Gastroesophageal sphincter (tissue), 4 donors: ENCODE data around the gene CCL4L2. TPM values are rescaled to one million over a fixed set of nuclear protein-coding genes. Genes with fewer than 3 reads are reported as not detected.
"Not testable (repeated sequence)": the region's sequence is repeated elsewhere in the genome, so short reads cannot be mapped to it uniquely, and the experiment has no call there.

Source experiments
- ATAC-seq: fragments of 150-250 bp; one replicate; pipeline ENCODE4 v1.9.1; 2016; ENCODE audit warnings: mild to moderate bottlenecking, moderate library complexity
- H3K27ac ChIP-seq, 4 donors: fragments of 200-600 bp; sonication (generic) in 3 of 4; 1 replicate in 3 of 4; 2 replicates in 1 of 4; pipeline ENCODE4 v1.5.1; 2016 to 2019
- H3K27me3 ChIP-seq: fragments of 200-600 bp; sonication (generic); one replicate; pipeline ENCODE4 v1.5.1; 2019
- H3K36me3 ChIP-seq, 2 donors: fragments of 200-600 bp; sonication (generic); one replicate each; pipeline ENCODE4 v1.5.1; 2019; ENCODE audit warnings: control low read depth in 1 of 2
- H3K4me1 ChIP-seq, 3 donors: fragments of 200-600 bp; sonication (generic); 1 replicate in 2 of 3; 2 replicates in 1 of 3; pipeline ENCODE4 v1.5.1; 2016 to 2019; ENCODE audit warnings: control low read depth in 2 of 3
- H3K4me3 ChIP-seq, 2 donors: fragments of 200-600 bp; sonication (generic); one replicate each; pipeline ENCODE4 v1.5.1; 2019; ENCODE audit warnings: mild to moderate bottlenecking in 1 of 2, moderate library complexity in 1 of 2
- H3K9me3 ChIP-seq, 3 donors: fragments of 200-600 bp; sonication (generic); one replicate each; pipeline ENCODE4 v1.5.1; 2017 to 2019; ENCODE audit warnings: control low read depth in 2 of 3
- EP300 ChIP-seq: sonication (generic); formaldehyde crosslinking; IDR thresholded peaks from one replicate; pipeline ENCODE4 v1.6.1; 2017; ENCODE audit warnings: antibody characterized with exemption, mild to moderate bottlenecking
- POLR2A ChIP-seq, 2 donors: fragments of 450-650 bp; IDR thresholded peaks; one replicate each; pipeline ENCODE4 v1.6.1; 2017; ENCODE audit warnings: antibody characterized with exemption in 2 of 2, mild to moderate bottlenecking in 2 of 2, moderate library complexity in 1 of 2
- POLR2AphosphoS5 ChIP-seq: sonication (generic); formaldehyde crosslinking; IDR thresholded peaks from one replicate; pipeline ENCODE4 v1.6.1; 2017; ENCODE audit warnings: antibody characterized with exemption
- WGBS, 2 donors: methylation state at CpG; one replicate each; pipeline ENCODE4 v1.1.5; 2018; ENCODE audit warnings: low coverage in 1 of 2; 5-methylcytosine and 5-hydroxymethylcytosine counted together
- total RNA-seq, 4 donors: library from RNA; depleted of rRNA; stranded (reverse); fragments of >200 nt; gene quantifications; one replicate each; pipeline ENCODE4 v1.1.0, GENCODE V29; 2016
- TF ChIP-seq, protein P1 (sequence below), 4 experiments: fragments of 200-600 bp in 2 of 4; fragments of 450-650 bp in 2 of 4; sonication (generic) in 1 of 4; IDR thresholded peaks; one replicate each; pipeline ENCODE4 v1.5.1; 2017 to 2019; ENCODE audit warnings: antibody characterized with exemption in 4 of 4, mild to moderate bottlenecking in 2 of 4, moderate library complexity in 2 of 4

CCL4L2 gene
- total RNA-seq, 4 donors from 2014 or later, result 0.69 TPM; not detected in 3

GRCh38 chr17:36184023-36184765, 26.7 kb upstream of the CCL4L2 start:
- Histone ChIP-seq H3K27me3 (peaks cover 35% of the 10 kb centered on the region), H3K4me1 (peaks cover 0 to 23% (median 7%) of the 10 kb centered on the region in 3 donors), H3K27ac (peak overlapping the region in 1 of 4 donors; percentile 72), H3K4me3 (peak overlapping the region in 1 of 2 donors; percentile 56), H3K9me3 (no peaks in the 10 kb centered on the region), H3K36me3 (no peaks in the 10 kb centered on the region)
- TF ChIP-seq EP300 (no peak), POLR2A (IDR thresholded peaks at IDR 0.05) (no peak), POLR2AphosphoS5 (no peak)
- TF ChIP-seq, protein P1, sequence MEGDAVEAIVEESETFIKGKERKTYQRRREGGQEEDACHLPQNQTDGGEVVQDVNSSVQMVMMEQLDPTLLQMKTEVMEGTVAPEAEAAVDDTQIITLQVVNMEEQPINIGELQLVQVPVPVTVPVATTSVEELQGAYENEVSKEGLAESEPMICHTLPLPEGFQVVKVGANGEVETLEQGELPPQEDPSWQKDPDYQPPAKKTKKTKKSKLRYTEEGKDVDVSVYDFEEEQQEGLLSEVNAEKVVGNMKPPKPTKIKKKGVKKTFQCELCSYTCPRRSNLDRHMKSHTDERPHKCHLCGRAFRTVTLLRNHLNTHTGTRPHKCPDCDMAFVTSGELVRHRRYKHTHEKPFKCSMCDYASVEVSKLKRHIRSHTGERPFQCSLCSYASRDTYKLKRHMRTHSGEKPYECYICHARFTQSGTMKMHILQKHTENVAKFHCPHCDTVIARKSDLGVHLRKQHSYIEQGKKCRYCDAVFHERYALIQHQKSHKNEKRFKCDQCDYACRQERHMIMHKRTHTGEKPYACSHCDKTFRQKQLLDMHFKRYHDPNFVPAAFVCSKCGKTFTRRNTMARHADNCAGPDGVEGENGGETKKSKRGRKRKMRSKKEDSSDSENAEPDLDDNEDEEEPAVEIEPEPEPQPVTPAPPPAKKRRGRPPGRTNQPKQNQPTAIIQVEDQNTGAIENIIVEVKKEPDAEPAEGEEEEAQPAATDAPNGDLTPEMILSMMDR (IDR thresholded peaks at IDR 0.05), result no peak
- WGBS, 2 donors, result 86 to 90% methylated on average over 1 to 6 of the region's 12 CpGs
- no peak for ATAC-seq

- 28 to 52% methylated on average over 2 of the region's 2 CpGs for WGBS, 2 donors
Measured at GRCh38 chr17:36185416-36185815, 25.4 kb upstream of the CCL4L2 start.

DNA sequence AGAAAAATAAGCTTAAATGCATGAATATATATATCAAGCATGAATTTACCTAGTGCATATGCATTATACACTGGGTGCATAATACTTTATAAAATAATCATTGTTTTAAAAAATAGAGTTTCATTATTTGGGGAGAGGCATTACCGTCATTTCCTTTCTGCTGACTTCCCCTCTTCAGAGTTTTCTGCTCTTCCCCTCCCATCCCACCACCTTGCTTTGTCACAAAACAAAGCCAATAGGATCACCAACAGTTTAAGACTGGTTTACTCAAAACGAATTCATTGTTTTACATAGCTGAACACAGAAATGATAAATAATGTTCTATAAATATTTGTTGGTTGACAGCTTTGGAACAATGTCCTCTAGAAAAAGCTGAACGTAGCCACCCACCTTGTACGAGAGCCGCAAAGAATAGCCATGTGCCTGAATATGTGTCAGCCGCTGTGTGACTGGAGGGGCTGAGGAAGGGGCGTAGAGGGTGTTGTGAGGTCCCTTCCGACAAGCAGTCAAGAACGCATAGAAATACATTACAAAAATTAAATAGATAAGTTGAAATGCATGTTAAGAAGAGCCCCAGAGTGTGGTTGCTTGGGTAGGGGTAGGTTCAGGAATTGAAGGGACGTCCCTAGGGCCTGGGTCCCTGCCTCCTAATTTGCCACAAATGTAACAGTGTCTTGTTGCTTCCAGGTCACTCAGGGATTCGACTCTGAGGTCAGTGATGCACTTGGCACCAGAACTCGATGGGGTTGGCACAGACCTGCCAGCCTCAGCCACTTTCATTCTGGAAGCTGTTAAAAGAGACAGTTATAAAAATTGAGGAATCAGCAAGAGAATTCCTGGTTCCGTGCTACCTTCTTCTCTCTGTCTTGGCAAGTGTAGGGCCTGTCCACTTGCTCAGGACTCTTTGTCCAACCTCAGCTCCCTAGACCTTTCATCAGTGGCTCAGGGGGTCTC, 23.8 kb upstream of the CCL4L2 start:
- Histone ChIP-seq H3K4me1 (peaks cover 0 to 21% (median 7%) of the 10 kb centered on the region in 3 donors), H3K27ac (peak overlapping the region in 1 of 4 donors; percentile 14), H3K27me3 (peaks cover 22% of the 10 kb centered on the region)
- 76 to 82% methylated on average over 10 to 13 of the region's 13 CpGs for WGBS, 2 donors
- not testable (repeated sequence) for ATAC-seq, H3K4me3 ChIP-seq, H3K36me3 ChIP-seq, H3K9me3 ChIP-seq

More at GRCh38 chr17:36185416-36185815, 25.4 kb upstream of the CCL4L2 start:
- TF ChIP-seq POLR2A (IDR thresholded peaks at IDR 0.05) (no peak), EP300 (no peak), POLR2AphosphoS5 (no peak)
- TF ChIP-seq, protein P1 (IDR thresholded peaks at IDR 0.05), result no peak
- no peaks in the 10 kb centered on the region for H3K9me3 ChIP-seq
- H3K4me3 ChIP-seq, result no peak overlapping the region
- H3K36me3 ChIP-seq, result no peaks in the 10 kb centered on the region
- no peak overlapping the region for H3K27ac ChIP-seq
- ATAC-seq, result no peak
- H3K4me1 ChIP-seq, result peaks cover 0 to 23% (median 7%) of the 10 kb centered on the region in 3 donors
- peaks cover 35% of the 10 kb centered on the region for H3K27me3 ChIP-seq

- not testable (repeated sequence) for H3K36me3 ChIP-seq, H3K9me3 ChIP-seq, H3K4me3 ChIP-seq, ATAC-seq
- Histone ChIP-seq H3K27me3 (peaks cover 12% of the 10 kb centered on the region), H3K27ac (peak overlapping the region in 1 of 4 donors; percentile 14), H3K4me1 (peaks cover 0 to 11% (median 7%) of the 10 kb centered on the region in 3 donors)
- 63 to 71% methylated on average over 4 of the region's 5 CpGs for WGBS, 2 donors
Measured at GRCh38 chr17:36187943-36188665, 22.8 kb upstream of the CCL4L2 start.

- H3K27me3 ChIP-seq, result peaks cover 4% of the 10 kb centered on the region
- H3K27ac ChIP-seq, result peak overlapping the region in 1 of 4 donors; percentile 14
- no peak overlapping the region for H3K4me3 ChIP-seq
- peaks cover 0 to 3% (median 0%) of the 10 kb centered on the region in 3 donors for H3K4me1 ChIP-seq
- peak; percentile 56 for ATAC-seq
- no peaks in the 10 kb centered on the region for H3K36me3 ChIP-seq
- no peak for TF ChIP-seq EP300
- no peak for TF ChIP-seq POLR2AphosphoS5
- no peak for TF ChIP-seq POLR2A (IDR thresholded peaks at IDR 0.05)
- TF ChIP-seq, protein P1 (IDR thresholded peaks at IDR 0.05), result no peak
- H3K9me3 ChIP-seq, result no peaks in the 10 kb centered on the region
- WGBS, 2 donors, result 37% methylated on average over 5 of the region's 7 CpGs; no CpG with 5 or more reads in 1 of the 2 donors
Measured at GRCh38 chr17:36188891-36189306, 22.0 kb upstream of the CCL4L2 start.

GRCh38 chr17:36189993-36190392, 20.9 kb upstream of the CCL4L2 start:
- ATAC-seq, H3K36me3 ChIP-seq, H3K27me3 ChIP-seq, H3K4me1 ChIP-seq, H3K9me3 ChIP-seq, H3K4me3 ChIP-seq, H3K27ac ChIP-seq: not testable (repeated sequence)
- 50 to 57% methylated on average over 3 to 4 of the region's 5 CpGs for WGBS, 2 donors

GRCh38 chr17:36190549-36191330, 20.1 kb upstream of the CCL4L2 start:
- not testable (repeated sequence) for ATAC-seq, H3K4me1 ChIP-seq, H3K27ac ChIP-seq, H3K4me3 ChIP-seq, H3K36me3 ChIP-seq, H3K27me3 ChIP-seq, H3K9me3 ChIP-seq
- 68 to 75% methylated on average over 4 to 8 of the region's 9 CpGs for WGBS, 2 donors
